GM12865 (cell line): ENCODE results near the gene IFTAP.
A peak's percentile ranks its signal among the peaks of the same experiment; 100 is the strongest.

Experiments used
- DNase-seq: peaks from one replicate; pipeline ENCODE4 v3.0.0; 2010; ENCODE audit warnings: low read depth
- H3K4me3 ChIP-seq: 2 replicates; pipeline ENCODE4 v1.5.1; 2011; ENCODE audit warnings: mild to moderate bottlenecking, low read depth, low read length, control low read depth
- CTCF ChIP-seq: IDR thresholded peaks from 2 replicates; pipeline ENCODE4 v1.5.1; 2011; ENCODE audit warnings: low read length, control low read depth, low read depth, inconsistent platforms; ENCODE audit not compliant: insufficient read depth; ENCODE audit errors: missing control alignments

Gene IFTAP

GRCh38 chr11:36596880-36597279, 2.6 kb downstream of the IFTAP start:
- no peak for DNase-seq
- H3K4me3 ChIP-seq: no peak overlapping the region
- TF ChIP-seq CTCF: no peak

- no peak within 1 kb of the TSS for H3K4me3 ChIP-seq
- no peak for DNase-seq
- TF ChIP-seq CTCF: no peak
These were observed 3.7 kb downstream of the IFTAP start, which contains the start of gene RAG2 for GRCh38 chr11:36598051-36598450. RAG2 (minus strand) TSS chr11:36598236; CDS start chr11:36594168, 4,068 bp downstream.

GRCh38 chr11:36600180-36600579, 5.9 kb downstream of the IFTAP start:
- DNase-seq: no peak
- no peak overlapping the region for H3K4me3 ChIP-seq
- no peak for TF ChIP-seq CTCF

- H3K4me3 ChIP-seq: no peak overlapping the region
- no peak for DNase-seq
- no peak for TF ChIP-seq CTCF
These were observed 6.9 kb downstream of the IFTAP start for GRCh38 chr11:36601155-36601554.

GRCh38 chr11:36602135-36602534, 7.8 kb downstream of the IFTAP start:
- TF ChIP-seq CTCF: no peak
- H3K4me3 ChIP-seq: no peak overlapping the region
- DNase-seq: no peak

- no peak overlapping the region for H3K4me3 ChIP-seq
- DNase-seq: peak; percentile 34
- TF ChIP-seq CTCF: no peak
These were observed 11.2 kb downstream of the IFTAP start for GRCh38 chr11:36605221-36606216.
